DND-41 (cell line): ENCODE data around the gene EIF4G3.

Source experiments
- ATAC-seq: fragments of 200-7000 bp; cut with Tn5 transposase; 3 replicates; pipeline ENCODE4 v1.9.1; 2021; ENCODE audit warnings: low read depth; ENCODE audit not compliant: insufficient read depth
- DNase-seq: peaks from one replicate; pipeline ENCODE4 v3.0.0-alpha.2; 2020
- H2AFZ ChIP-seq: 2 replicates; pipeline ENCODE4 v1.6.0; 2012; ENCODE audit warnings: low read depth, low read length
- H3K27ac ChIP-seq: 2 replicates; pipeline ENCODE4 v1.5.1; 2012; ENCODE audit warnings: low read length, inconsistent platforms
- H3K27me3 ChIP-seq: fragments of 200-600 bp; sonication (generic); 2 replicates; pipeline ENCODE4 v1.6.0; 2012; ENCODE audit warnings: low read length, mild to moderate bottlenecking, inconsistent platforms; ENCODE audit not compliant: insufficient read depth, poor library complexity
- H3K36me3 ChIP-seq: 2 replicates; pipeline ENCODE4 v1.5.1; 2012; ENCODE audit warnings: low read length, inconsistent platforms; ENCODE audit not compliant: insufficient read depth
- H3K4me1 ChIP-seq: 2 replicates; pipeline ENCODE4 v1.5.1; 2012; ENCODE audit warnings: mild to moderate bottlenecking, low read length; ENCODE audit not compliant: insufficient read depth
- H3K4me2 ChIP-seq: 2 replicates; pipeline ENCODE4 v1.6.0; 2012; ENCODE audit warnings: mild to moderate bottlenecking, moderate library complexity, low read length, inconsistent platforms; ENCODE audit not compliant: insufficient read depth
- H3K4me3 ChIP-seq, 2 experiments: fragments of 200-600 bp in 1 of 2; shearing (Covaris generic) in 1 of 2; 2 replicates each; pipeline ENCODE4 v1.5.1; 2012 to 2016; ENCODE audit warnings: inconsistent platforms in 2 of 2, low read length in 2 of 2, mild to moderate bottlenecking in 2 of 2, low read depth in 1 of 2, moderate library complexity in 1 of 2
- H3K79me2 ChIP-seq: 2 replicates; pipeline ENCODE4 v1.6.0; 2012; ENCODE audit warnings: low read length, inconsistent platforms; ENCODE audit not compliant: insufficient read depth
- H3K9ac ChIP-seq: 2 replicates; pipeline ENCODE4 v1.6.0; 2012; ENCODE audit warnings: low read depth, mild to moderate bottlenecking, inconsistent platforms, low read length, moderate library complexity
- H3K9me3 ChIP-seq: 2 replicates; pipeline ENCODE4 v1.5.1; 2012; ENCODE audit warnings: low read length, moderate library complexity, mild to moderate bottlenecking, inconsistent platforms; ENCODE audit not compliant: insufficient read depth, severe bottlenecking
- H4K20me1 ChIP-seq: 2 replicates; pipeline ENCODE4 v1.6.0; 2012; ENCODE audit warnings: low read length; ENCODE audit not compliant: insufficient read depth
- EZH2 ChIP-seq: IDR thresholded peaks from 3 replicates; pipeline ENCODE4 v1.6.1; 2012; ENCODE audit warnings: borderline replicate concordance, low read depth, mild to moderate bottlenecking, moderate library complexity, low read length, inconsistent platforms; ENCODE audit not compliant: severe bottlenecking
- TF ChIP-seq, protein P1 (sequence below): IDR thresholded peaks from 2 replicates; pipeline ENCODE4 v1.5.1; 2012; ENCODE audit warnings: borderline replicate concordance, low read length, moderate library complexity, mild to moderate bottlenecking; ENCODE audit not compliant: poor library complexity, severe bottlenecking; ENCODE audit errors: extremely low read depth

The EIF4G3 gene

DNA sequence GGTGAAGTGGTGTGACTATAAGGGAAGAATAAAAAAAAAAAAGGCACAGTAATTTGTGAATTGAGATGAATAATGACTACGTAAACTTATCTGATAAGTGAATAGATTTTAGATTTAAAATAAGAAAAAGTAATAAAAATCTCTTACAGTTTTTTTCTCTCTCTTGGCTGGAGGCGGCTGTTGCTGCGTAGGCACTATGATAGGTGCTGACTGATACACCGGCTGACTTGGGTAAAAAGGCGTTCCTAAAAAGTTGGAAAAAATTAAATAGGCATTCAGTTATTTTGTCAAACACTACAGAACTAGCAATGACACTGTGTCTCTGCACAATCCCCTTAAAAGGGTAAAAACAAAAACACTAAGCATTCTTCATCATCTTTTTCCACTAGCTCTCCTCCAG lies 203.8 kb downstream of the EIF4G3 start:
- DNase-seq (no peak), ATAC-seq (no peak)
- Histone ChIP-seq H3K27me3 (no peaks in the 10 kb centered on the region), H3K27ac (no peak overlapping the region), H2AFZ (no peak overlapping the region), H3K4me3 (no peak overlapping the region), H3K79me2 (no peaks in the 10 kb centered on the region), H4K20me1 (no peaks in the 10 kb centered on the region), H3K9me3 (no peaks in the 10 kb centered on the region), H3K36me3 (peaks cover 37% of the 10 kb centered on the region), H3K4me2 (no peak overlapping the region), H3K9ac (no peak overlapping the region), H3K4me1 (no peaks in the 10 kb centered on the region)
- no peak for TF ChIP-seq EZH2
- TF ChIP-seq, protein P1, sequence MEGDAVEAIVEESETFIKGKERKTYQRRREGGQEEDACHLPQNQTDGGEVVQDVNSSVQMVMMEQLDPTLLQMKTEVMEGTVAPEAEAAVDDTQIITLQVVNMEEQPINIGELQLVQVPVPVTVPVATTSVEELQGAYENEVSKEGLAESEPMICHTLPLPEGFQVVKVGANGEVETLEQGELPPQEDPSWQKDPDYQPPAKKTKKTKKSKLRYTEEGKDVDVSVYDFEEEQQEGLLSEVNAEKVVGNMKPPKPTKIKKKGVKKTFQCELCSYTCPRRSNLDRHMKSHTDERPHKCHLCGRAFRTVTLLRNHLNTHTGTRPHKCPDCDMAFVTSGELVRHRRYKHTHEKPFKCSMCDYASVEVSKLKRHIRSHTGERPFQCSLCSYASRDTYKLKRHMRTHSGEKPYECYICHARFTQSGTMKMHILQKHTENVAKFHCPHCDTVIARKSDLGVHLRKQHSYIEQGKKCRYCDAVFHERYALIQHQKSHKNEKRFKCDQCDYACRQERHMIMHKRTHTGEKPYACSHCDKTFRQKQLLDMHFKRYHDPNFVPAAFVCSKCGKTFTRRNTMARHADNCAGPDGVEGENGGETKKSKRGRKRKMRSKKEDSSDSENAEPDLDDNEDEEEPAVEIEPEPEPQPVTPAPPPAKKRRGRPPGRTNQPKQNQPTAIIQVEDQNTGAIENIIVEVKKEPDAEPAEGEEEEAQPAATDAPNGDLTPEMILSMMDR = no peak

DNA sequence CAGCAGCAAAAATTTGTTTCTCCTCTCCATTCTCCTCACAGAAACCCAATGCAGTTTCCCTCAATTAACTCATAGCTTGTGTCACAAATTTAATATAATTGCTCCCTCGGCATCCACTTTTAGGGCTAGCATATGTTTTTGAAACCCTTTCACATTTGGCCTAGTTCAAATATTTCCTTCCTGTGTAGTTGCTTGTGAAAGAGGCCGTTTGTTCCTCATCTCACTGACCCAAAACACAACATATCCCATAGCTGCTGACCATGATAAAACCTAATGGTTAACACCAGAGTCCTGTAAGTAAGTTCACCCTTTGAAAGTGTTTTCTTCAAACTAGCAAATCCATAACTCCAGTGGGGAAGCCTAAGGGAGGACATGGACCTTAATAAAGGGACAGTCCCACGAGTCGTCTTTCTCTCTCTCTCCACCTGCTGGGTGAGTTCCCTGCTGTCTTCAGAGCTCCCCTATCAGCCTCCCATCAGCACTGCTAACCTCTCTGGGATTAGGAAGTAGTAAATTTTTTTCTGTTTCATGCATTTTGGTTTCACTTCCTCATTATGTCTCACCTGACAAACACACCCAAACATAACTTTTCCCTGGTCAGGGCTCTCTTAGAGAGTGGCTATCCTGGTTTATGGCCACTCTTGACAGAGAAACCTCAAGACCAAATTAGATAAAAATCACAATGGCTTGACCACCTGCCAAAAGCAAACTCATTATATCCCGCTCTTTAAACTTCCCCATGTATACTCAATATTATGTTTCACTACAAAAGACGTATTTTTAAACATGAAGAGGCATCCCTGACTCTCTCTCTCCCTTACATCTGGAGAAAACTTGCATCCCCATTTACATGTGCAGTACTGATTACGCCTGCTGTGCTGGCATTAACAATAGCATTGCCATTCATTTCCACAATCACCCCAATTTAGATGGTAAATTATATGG lies 211.9 kb downstream of the EIF4G3 start:
- H3K4me3 ChIP-seq = no peak overlapping the region
- peaks cover 40% of the 10 kb centered on the region; the same call in 1 of the 2 replicates for H3K36me3 ChIP-seq
- DNase-seq (no peak), ATAC-seq (no peak)
- H3K27ac ChIP-seq = no peak overlapping the region
- TF ChIP-seq, protein P1 = no peak
- no peak for TF ChIP-seq EZH2
- no peaks in the 10 kb centered on the region for H3K27me3 ChIP-seq
- H3K9me3 ChIP-seq = no peaks in the 10 kb centered on the region
- no peak overlapping the region for H2AFZ ChIP-seq
- no peak overlapping the region for H3K9ac ChIP-seq
- H3K4me1 ChIP-seq = no peaks in the 10 kb centered on the region
- no peaks in the 10 kb centered on the region for H4K20me1 ChIP-seq
- H3K4me2 ChIP-seq = no peak overlapping the region
- no peaks in the 10 kb centered on the region for H3K79me2 ChIP-seq

DNA sequence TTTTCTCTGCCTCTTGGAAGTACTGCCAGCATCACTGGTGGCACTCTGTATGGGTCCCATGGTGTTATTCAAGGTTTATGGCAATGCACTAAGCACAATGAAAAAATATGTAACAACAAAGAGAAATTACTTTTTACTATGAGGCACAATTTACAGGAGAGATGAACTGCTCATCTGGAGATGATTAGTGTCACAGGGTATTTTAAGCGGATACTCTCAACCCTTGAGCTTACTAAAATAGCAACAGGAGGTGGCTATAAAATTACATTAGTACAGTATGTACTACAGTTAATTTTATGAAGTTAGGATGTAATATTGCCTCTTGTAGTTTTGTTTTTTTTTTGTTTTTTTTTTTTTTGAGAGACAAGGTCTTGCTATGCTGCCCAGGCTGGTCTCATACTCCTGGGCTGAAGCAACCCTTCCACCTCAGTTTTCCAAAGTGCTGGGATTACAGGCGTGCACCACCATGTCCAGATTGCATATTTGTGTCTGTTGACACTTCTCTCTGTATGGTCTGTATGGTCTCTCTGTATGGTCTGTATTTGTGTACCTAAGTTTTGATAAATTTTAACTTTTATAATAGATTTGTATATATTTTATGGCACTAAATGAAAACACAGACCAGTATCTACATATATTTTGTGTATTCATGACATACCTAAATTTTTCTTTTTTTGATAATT lies 214.0 kb downstream of the EIF4G3 start:
- Histone ChIP-seq H3K9me3 (no peaks in the 10 kb centered on the region), H3K4me1 (no peaks in the 10 kb centered on the region), H3K27me3 (no peaks in the 10 kb centered on the region), H3K4me2 (no peak overlapping the region), H3K9ac (no peak overlapping the region), H3K27ac (no peak overlapping the region), H3K4me3 (no peak overlapping the region), H2AFZ (no peak overlapping the region), H3K79me2 (no peaks in the 10 kb centered on the region), H3K36me3 (peaks cover 27% of the 10 kb centered on the region; the same call in 1 of the 2 replicates), H4K20me1 (no peaks in the 10 kb centered on the region)
- TF ChIP-seq, protein P1 = no peak
- no peak for TF ChIP-seq EZH2
- no peak for DNase-seq
- no peak for ATAC-seq
